Psoas muscle (tissue), 8 donors: ENCODE data around the gene IFNLR1. TPM values are rescaled to one million over a fixed set of nuclear protein-coding genes. Genes with fewer than 3 reads are reported as not detected.

ENCODE experiments used
- ATAC-seq, 4 donors: fragments of 200-7000 bp; cut with Tn5 transposase; one replicate each; pipeline ENCODE4 v1.9.1; 2020; ENCODE audit warnings: moderate library complexity in 3 of 4, mild to moderate bottlenecking in 2 of 4
- DNase-seq, 2 donors: peaks; one replicate each; pipeline ENCODE4 v3.0.0-alpha.2; 2020
- H3K27ac ChIP-seq: fragments of 200-600 bp; one replicate; pipeline ENCODE4 v1.8.0; 2022
- H3K27me3 ChIP-seq, 3 donors: fragments of 200-600 bp in 1 of 3; one replicate each; pipeline versions ENCODE4 v1.6.1 to v1.8.0; 2013 to 2022; ENCODE audit warnings: low read length in 2 of 3, mild to moderate bottlenecking in 2 of 3, moderate library complexity in 1 of 3; ENCODE audit not compliant: insufficient read depth in 3 of 3
- H3K36me3 ChIP-seq, 2 donors: fragments of 200-600 bp in 1 of 2; one replicate each; pipeline versions ENCODE4 v1.6.1 to v1.8.0; 2013 to 2022; ENCODE audit warnings: low read depth in 1 of 2, mild to moderate bottlenecking in 1 of 2, moderate library complexity in 1 of 2; ENCODE audit not compliant: insufficient read depth in 1 of 2
- H3K4me1 ChIP-seq: fragments of 200-600 bp; one replicate; pipeline ENCODE4 v1.8.0; 2022
- H3K4me3 ChIP-seq: fragments of 200-600 bp; one replicate; pipeline ENCODE4 v1.8.0; 2022; ENCODE audit warnings: mild to moderate bottlenecking
- H3K9me3 ChIP-seq: fragments of 200-600 bp; one replicate; pipeline ENCODE4 v1.8.0; 2022
- CTCF ChIP-seq: fragments of 200-600 bp; IDR thresholded peaks from one replicate; pipeline ENCODE4 v1.8.0; 2022; ENCODE audit warnings: antibody characterized with exemption
- WGBS, 3 donors: extraction: QIAGEN DNeasy Blood & Tissue Kit; methylation state at CpG; one replicate each; pipeline versions ENCODE4 v1.1.6 to v1.1.7; 2013; 5-methylcytosine and 5-hydroxymethylcytosine counted together
- intact Hi-C, 2 donors: fragments of 100-400 bp; cut with DNase I; formaldehyde crosslinking; loops; one replicate each; pipeline versions ENCODE4 v1.11.0 to v1.14.2; 2022
- polyA plus RNA-seq, 3 donors: library from polyadenylated mRNA; stranded (reverse); fragments of 200-250 nt; gene quantifications; one replicate each; pipeline ENCODE4 v1.2.3, GENCODE V29; 2013
- total RNA-seq, 4 donors: library from RNA; stranded (reverse); fragmentation: NEBNext Ultra II Directional in 2 of 4; extraction: Animal tissue kit (Norgen Biotek cat#: 25700) in 2 of 4; gene quantifications; one replicate each; pipeline versions ENCODE4 v1.2.1 to v1.2.4, GENCODE V29; 2021 to 2023
- donor health status: healthy with polysubstance abuse.
- donor health status: DM: no; HTN: no; CAD: no; lungs with moderate emphysema.
- donor health status: Bipolar disorder and iron deficiency.
- donor health status: healthy.
- donor health status: DM: yes; HTN: yes; CAD: no.
- donor health status: DM: no; HTN: no; CAD: no.
- donor health status: DM: no; HTN: no; CAD: no.
- donor health status: DM: yes; HTN: yes; CAD: no.

IFNLR1 gene
- total and polyA plus RNA-seq, 7 donors = 0.05 to 3.9 (median 1.9) TPM

GRCh38 chr1:24206516-24207394 lies 19.7 kb upstream of the IFNLR1 start:
- Histone ChIP-seq H3K36me3 (no peaks in the 10 kb centered on the region), H3K4me3 (no peak overlapping the region), H3K9me3 (no peaks in the 10 kb centered on the region), H3K27me3 (peaks cover 0 to 11% (median 0%) of the 10 kb centered on the region in 3 donors), H3K4me1 (no peaks in the 10 kb centered on the region), H3K27ac (no peak overlapping the region)
- WGBS, 3 donors = 49 to 58% (median 53%) methylated on average over 12 of the region's 12 CpGs
- TF ChIP-seq CTCF = no peak
- ATAC-seq (no peak), DNase-seq (no peak)
- intact Hi-C loops = no loop called here

GRCh38 chr1:24206083-24206464 lies 19.0 kb upstream of the IFNLR1 start:
- no peak for DNase-seq
- Histone ChIP-seq H3K27ac (no peak overlapping the region), H3K4me3 (no peak overlapping the region), H3K36me3 (no peaks in the 10 kb centered on the region), H3K27me3 (peaks cover 0 to 11% (median 0%) of the 10 kb centered on the region in 3 donors), H3K4me1 (no peaks in the 10 kb centered on the region), H3K9me3 (no peaks in the 10 kb centered on the region)
- WGBS, 3 donors = 72 to 75% (median 75%) methylated on average over 9 to 12 of the region's 12 CpGs
- no peak for TF ChIP-seq CTCF
- intact Hi-C loops = no loop called here
- no peak for ATAC-seq

GRCh38 chr1:24205345-24206082 lies 18.4 kb upstream of the IFNLR1 start:
- H3K4me3 ChIP-seq = no peak overlapping the region
- no peaks in the 10 kb centered on the region for H3K9me3 ChIP-seq
- ATAC-seq (no peak), DNase-seq (no peak)
- no peak for TF ChIP-seq CTCF
- no peaks in the 10 kb centered on the region for H3K36me3 ChIP-seq
- H3K4me1 ChIP-seq = no peaks in the 10 kb centered on the region
- 63 to 72% (median 65%) methylated on average over 8 of the region's 8 CpGs for WGBS, 3 donors
- H3K27me3 ChIP-seq = peaks cover 0 to 11% (median 0%) of the 10 kb centered on the region in 3 donors
- intact Hi-C loops = no loop called here
- no peak overlapping the region for H3K27ac ChIP-seq

- WGBS, 3 donors = 91 to 96% (median 93%) methylated on average over 8 of the region's 8 CpGs
- ATAC-seq (no peak), DNase-seq (no peak)
- no peak overlapping the region for H3K27ac ChIP-seq
- no peaks in the 10 kb centered on the region for H3K4me1 ChIP-seq
- H3K4me3 ChIP-seq = no peak overlapping the region
- intact Hi-C loops = loop anchor here in 1 of 2 donors (5.0 kb wide), 1 partner anchor 428 kb away; no protein-coding TSS in a partner anchor
- no peak for TF ChIP-seq CTCF
- H3K9me3 ChIP-seq = no peaks in the 10 kb centered on the region
- H3K36me3 ChIP-seq = no peaks in the 10 kb centered on the region
- peaks cover 0 to 11% (median 0%) of the 10 kb centered on the region in 3 donors for H3K27me3 ChIP-seq
These were observed 17.0 kb upstream of the IFNLR1 start for GRCh38 chr1:24204116-24204515.
